Endothelial cell of umbilical vein (primary cell): Measurements from ENCODE around the gene ZNF184. TPM values are rescaled to one million over a fixed set of nuclear protein-coding genes. Genes with fewer than 3 reads are reported as not detected.

ENCODE experiments used
- BruUV-seq: library from RNA; stranded (reverse); fragments of 400-500 nt; replicated peaks from 2 replicates; lab custom pipeline; 2021; lab: Mats Ljungman, UMichigan
- CTCF ChIA-PET: fragments of 300-600, 350-600 bp; sonication (Branson Sonifier 250); formaldehyde crosslinking; loops from one replicate; lab custom pipeline; 2021; ENCODE audit warnings: antibody characterized with exemption, inconsistent platforms; lab: Charles Lee
- POLR2A ChIA-PET: fragments of 300-600, 350-600 bp; sonication (Branson Sonifier 250); formaldehyde crosslinking; loops from one replicate; lab custom pipeline; 2021; ENCODE audit warnings: antibody characterized with exemption, inconsistent platforms; lab: Charles Lee
- DNase-seq: peaks from one replicate; pipeline ENCODE4 v3.0.0-alpha.2; 2011; ENCODE audit warnings: low read depth, low spot score
- FAIRE-seq: peaks from 2 replicates; lab custom pipeline; 2011; peaks lifted over from hg19 to GRCh38; lab: Jason Lieb, UNC
- H2AFZ ChIP-seq: 2 replicates; pipeline ENCODE4 v1.6.0; 2012; ENCODE audit warnings: low read depth, low read length, control low read depth, inconsistent platforms
- H3K27ac ChIP-seq: 2 replicates; pipeline ENCODE4 v1.5.1; 2011; ENCODE audit warnings: low read depth, mild to moderate bottlenecking, control low read depth, low read length, moderate library complexity; ENCODE audit not compliant: insufficient read depth
- H3K27me3 ChIP-seq, 2 experiments: 2 replicates each; pipeline versions ENCODE4 v1.6.0 to v1.6.1; 2011; ENCODE audit warnings: low read length in 2 of 2, mixed read lengths in 1 of 2; ENCODE audit not compliant: control insufficient read depth in 2 of 2, insufficient read depth in 2 of 2
- H3K36me3 ChIP-seq, 2 experiments: 2 replicates in 1 of 2; 3 replicates in 1 of 2; pipeline ENCODE4 v1.5.1; 2011; ENCODE audit warnings: low read length in 2 of 2, mild to moderate bottlenecking in 1 of 2, moderate library complexity in 1 of 2; ENCODE audit not compliant: control insufficient read depth in 2 of 2, insufficient read depth in 2 of 2; ENCODE audit errors: extremely low read depth in 1 of 2
- H3K4me1 ChIP-seq: 3 replicates; pipeline ENCODE4 v1.5.1; 2011; ENCODE audit warnings: mild to moderate bottlenecking, low read length; ENCODE audit not compliant: control insufficient read depth, insufficient read depth; ENCODE audit errors: extremely low read depth
- H3K4me2 ChIP-seq: 2 replicates; pipeline ENCODE4 v1.6.1; 2011; ENCODE audit warnings: low read length, control low read depth, mixed read lengths; ENCODE audit not compliant: insufficient read depth
- H3K4me3 ChIP-seq, 3 experiments: fragments of 200-600 bp in 1 of 3; sonication (generic), shearing (Covaris generic) in 1 of 3; replicated peaks in 1 of 3; 2 replicates each; pipeline ENCODE4 v1.5.1; 2011 to 2016; ENCODE audit warnings: control low read depth in 3 of 3, low read length in 3 of 3, mild to moderate bottlenecking in 2 of 3, inconsistent platforms in 1 of 3, low read depth in 1 of 3, moderate library complexity in 1 of 3; ENCODE audit not compliant: insufficient read depth in 1 of 3
- H3K79me2 ChIP-seq: 2 replicates; pipeline ENCODE4 v1.6.0; 2012; ENCODE audit warnings: low read length, inconsistent platforms; ENCODE audit not compliant: control insufficient read depth, insufficient read depth
- H3K9ac ChIP-seq: replicated peaks from 2 replicates; pipeline ENCODE3; 2011; ENCODE audit warnings: low read length, control low read depth; ENCODE audit not compliant: insufficient read depth; ENCODE audit errors: extremely low read depth
- H3K9me1 ChIP-seq: replicated peaks from 3 replicates; pipeline ENCODE4 v1.6.0; 2011; ENCODE audit warnings: mild to moderate bottlenecking, low read length; ENCODE audit not compliant: control insufficient read depth, insufficient read depth; ENCODE audit errors: extremely low read depth
- H3K9me3 ChIP-seq: replicated peaks from 2 replicates; pipeline ENCODE4 v1.5.1; 2012; ENCODE audit warnings: low read length, inconsistent platforms; ENCODE audit not compliant: control insufficient read depth, insufficient read depth
- H4K20me1 ChIP-seq: replicated peaks from 2 replicates; pipeline ENCODE3; 2011; ENCODE audit warnings: mild to moderate bottlenecking, low read length; ENCODE audit not compliant: control insufficient read depth, insufficient read depth; ENCODE audit errors: extremely low read depth
- EZH2 ChIP-seq: IDR thresholded peaks from 2 replicates; pipeline ENCODE4 v1.6.1; 2012; ENCODE audit warnings: borderline replicate concordance, low read depth, mild to moderate bottlenecking, moderate library complexity, low read length, inconsistent platforms; ENCODE audit not compliant: severe bottlenecking
- FOS ChIP-seq: IDR thresholded peaks from 2 replicates; pipeline ENCODE4 v1.6.1; 2011; ENCODE audit warnings: mild to moderate bottlenecking, low read length, moderate library complexity, borderline replicate concordance; ENCODE audit not compliant: insufficient read depth
- GATA2 ChIP-seq: IDR thresholded peaks from 2 replicates; pipeline ENCODE4 v1.7.0; 2011; ENCODE audit warnings: low read depth, mild to moderate bottlenecking, moderate library complexity, mixed read lengths, low read length; ENCODE audit not compliant: insufficient read length, insufficient read depth
- JUN ChIP-seq: IDR thresholded peaks from 2 replicates; pipeline ENCODE4 v1.6.1; 2011; ENCODE audit warnings: borderline replicate concordance, low read depth; ENCODE audit not compliant: insufficient read length, insufficient read depth
- MYC ChIP-seq: IDR thresholded peaks from one replicate; pipeline ENCODE4 v1.6.1; 2011; ENCODE audit warnings: mild to moderate bottlenecking, low read depth, low read length
- POLR2A ChIP-seq: IDR thresholded peaks from 2 replicates; pipeline ENCODE4 v1.6.1; 2012; ENCODE audit warnings: low read depth, mild to moderate bottlenecking, control low read depth, low read length
- POLR2AphosphoS5 ChIP-seq: IDR thresholded peaks from 2 replicates; pipeline ENCODE4 v1.6.1; 2012; ENCODE audit warnings: low read depth, mild to moderate bottlenecking, control low read depth, low read length, moderate library complexity; ENCODE audit not compliant: insufficient read depth
- dilution Hi-C: fragments of 300-500 bp; cut with MboI; formaldehyde crosslinking; loops from one replicate; pipeline ENCODE4 v1.15.0; 2019; ENCODE audit warnings: low sequenced_read_pairs; ENCODE audit not compliant: extremely low pct_ligation_motif_present
- intact Hi-C: fragments of 100-400 bp; cut with micrococcal nuclease; formaldehyde crosslinking; loops from one replicate; pipeline ENCODE4 v1.10.0; 2022
- polyA plus RNA-seq, 4 experiments: library from polyadenylated mRNA; depleted of rRNA in 3 of 4; stranded (reverse) in 3 of 4; unstranded in 1 of 4; fragments of >200 nt; gene quantifications; 2 replicates each; pipeline versions ENCODE4 v1.2.1 to v1.2.3, GENCODE V29; 2011 to 2012; ENCODE audit warnings: missing spikeins in 1 of 4
- small RNA-seq: library from RNA; depleted of rRNA; stranded (forward); fragments of <200 nt; gene quantifications from one replicate; pipeline ENCODE3, GENCODE V24; 2012; ENCODE audit warnings: low replicate concordance, low read depth; ENCODE audit not compliant: insufficient read depth, insufficient read length
- total RNA-seq: library from RNA; stranded (reverse); gene quantifications from 2 replicates; pipeline ENCODE4 v1.2.3, GENCODE V29; 2021
- TF ChIP-seq, protein P1 (sequence below): IDR thresholded peaks from 2 replicates; pipeline ENCODE4 v1.6.1; 2011; ENCODE audit not compliant: insufficient read depth, insufficient read length
- TF ChIP-seq, protein P2 (sequence below), 2 donors: IDR thresholded peaks; 1 replicate in 1 of 2; 2 replicates in 1 of 2; pipeline ENCODE4 v1.5.1; 2011; ENCODE audit warnings: low read length in 2 of 2, mild to moderate bottlenecking in 2 of 2, moderate library complexity in 2 of 2, control low read depth in 1 of 2, inconsistent platforms in 1 of 2, low read depth in 1 of 2; ENCODE audit not compliant: insufficient read depth in 1 of 2; ENCODE audit errors: extremely low read depth in 1 of 2

Gene ZNF184
- total and polyA plus RNA-seq, 2 donors (not counting 3 experiments of a cell fraction or from before 2014, with no cell fraction given): 1.6 to 6.5 TPM

DNA sequence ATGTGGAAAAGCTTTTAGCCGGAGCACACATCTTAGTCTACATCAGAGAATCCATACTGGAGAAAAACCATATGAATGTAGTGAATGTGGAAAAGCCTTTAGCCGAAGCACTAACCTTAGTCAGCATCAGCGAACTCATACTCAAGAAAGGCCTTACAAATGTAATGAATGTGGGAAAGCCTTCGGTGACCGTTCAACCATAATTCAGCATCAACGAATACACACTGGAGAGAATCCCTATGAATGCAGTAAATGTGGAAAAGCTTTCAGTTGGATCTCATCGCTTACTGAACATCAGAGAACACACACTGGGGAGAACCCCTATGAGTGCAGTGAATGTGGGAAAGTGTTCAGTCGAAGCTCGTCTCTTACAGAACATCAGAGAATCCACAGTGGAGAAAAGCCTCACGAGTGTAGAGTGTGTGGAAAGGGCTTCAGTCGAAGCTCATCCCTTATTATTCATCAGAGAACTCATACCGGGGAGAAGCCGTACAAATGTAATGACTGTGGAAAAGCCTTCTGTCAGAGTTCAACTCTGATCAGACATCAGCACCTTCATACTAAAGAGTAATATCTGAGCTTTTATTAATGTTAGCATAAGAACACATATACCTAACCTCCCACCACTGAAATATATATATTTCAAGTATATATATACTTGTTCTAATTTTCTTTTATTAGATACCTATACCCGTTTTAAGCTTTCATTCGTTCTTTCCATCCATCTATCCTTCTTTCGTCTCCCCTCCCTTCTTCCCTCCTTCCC lies 71.8 kb downstream of the ZNF184 start:
- H3K27ac ChIP-seq: no peak overlapping the region
- no peaks in the 10 kb centered on the region for H3K36me3 ChIP-seq
- H3K4me2 ChIP-seq: no peak overlapping the region
- dilution Hi-C loops: no loop called here
- H3K4me1 ChIP-seq: no peaks in the 10 kb centered on the region
- no peak overlapping the region for H3K9ac ChIP-seq
- no peak overlapping the region for H3K4me3 ChIP-seq
- CTCF ChIA-PET: no interaction called here
- H3K9me3 ChIP-seq: peaks cover 3% of the 10 kb centered on the region
- H2AFZ ChIP-seq: no peak overlapping the region
- H3K79me2 ChIP-seq: no peaks in the 10 kb centered on the region
- intact Hi-C loops: no loop called here
- POLR2A ChIA-PET: no interaction called here
- H4K20me1 ChIP-seq: no peaks in the 10 kb centered on the region
- BruUV-seq: no TSS peak
- no peaks in the 10 kb centered on the region for H3K27me3 ChIP-seq
- DNase-seq: no peak
- no peak for TF ChIP-seq POLR2A
- no peak for TF ChIP-seq MYC
- TF ChIP-seq FOS: no peak
- TF ChIP-seq POLR2AphosphoS5: no peak
- TF ChIP-seq JUN: no peak
- TF ChIP-seq EZH2: no peak
- TF ChIP-seq, protein P1, sequence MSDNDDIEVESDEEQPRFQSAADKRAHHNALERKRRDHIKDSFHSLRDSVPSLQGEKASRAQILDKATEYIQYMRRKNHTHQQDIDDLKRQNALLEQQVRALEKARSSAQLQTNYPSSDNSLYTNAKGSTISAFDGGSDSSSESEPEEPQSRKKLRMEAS: no peak
- TF ChIP-seq, protein P2, sequence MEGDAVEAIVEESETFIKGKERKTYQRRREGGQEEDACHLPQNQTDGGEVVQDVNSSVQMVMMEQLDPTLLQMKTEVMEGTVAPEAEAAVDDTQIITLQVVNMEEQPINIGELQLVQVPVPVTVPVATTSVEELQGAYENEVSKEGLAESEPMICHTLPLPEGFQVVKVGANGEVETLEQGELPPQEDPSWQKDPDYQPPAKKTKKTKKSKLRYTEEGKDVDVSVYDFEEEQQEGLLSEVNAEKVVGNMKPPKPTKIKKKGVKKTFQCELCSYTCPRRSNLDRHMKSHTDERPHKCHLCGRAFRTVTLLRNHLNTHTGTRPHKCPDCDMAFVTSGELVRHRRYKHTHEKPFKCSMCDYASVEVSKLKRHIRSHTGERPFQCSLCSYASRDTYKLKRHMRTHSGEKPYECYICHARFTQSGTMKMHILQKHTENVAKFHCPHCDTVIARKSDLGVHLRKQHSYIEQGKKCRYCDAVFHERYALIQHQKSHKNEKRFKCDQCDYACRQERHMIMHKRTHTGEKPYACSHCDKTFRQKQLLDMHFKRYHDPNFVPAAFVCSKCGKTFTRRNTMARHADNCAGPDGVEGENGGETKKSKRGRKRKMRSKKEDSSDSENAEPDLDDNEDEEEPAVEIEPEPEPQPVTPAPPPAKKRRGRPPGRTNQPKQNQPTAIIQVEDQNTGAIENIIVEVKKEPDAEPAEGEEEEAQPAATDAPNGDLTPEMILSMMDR (IDR thresholded peaks at IDR 0.05; ENCODE audit: extremely low read depth in 1 of 2, insufficient read depth in 1 of 2, low read depth in 1 of 2, low read length in 2 of 2): no peak
- no peak for TF ChIP-seq GATA2
- no peak for FAIRE-seq
- no peaks in the 10 kb centered on the region for H3K9me1 ChIP-seq

Small RNAs within 50 kb of the gene (small RNA-seq; reads per million reads assigned to genes)
- not detected for gene AL021918.1
- not detected for gene AL021918.2
- gene MCFD2P1: not detected

Other genes starting within 250 kb of the ZNF184 start
- gene PRSS16, start 225.4 kb downstream of the ZNF184 start, total RNA-seq: not detected in 2 replicates
- gene PRSS16, start 225.4 kb downstream of the ZNF184 start, polyA plus RNA-seq: not detected in 2 replicates
- not detected in 2 replicates for gene POM121L2, start 160.8 kb downstream of the ZNF184 start, total RNA-seq
- not detected in 2 replicates for gene POM121L2, start 160.8 kb downstream of the ZNF184 start, polyA plus RNA-seq
- gene ZNF391, start 84.3 kb downstream of the ZNF184 start, total RNA-seq: 0.37 and 0.42 TPM in 2 replicates
- gene ZNF391, start 84.3 kb downstream of the ZNF184 start, polyA plus RNA-seq: 0.13 and 0.17 TPM in 2 replicates